EH (cell line): ENCODE data around the gene HEG1.
A peak's percentile ranks its signal among the peaks of the same experiment; 100 is the strongest.

ENCODE experiments used
- DNase-seq: peaks from one replicate; pipeline ENCODE4 v3.0.0-alpha.2; 2015; ENCODE audit warnings: low read depth

The HEG1 gene

DNA sequence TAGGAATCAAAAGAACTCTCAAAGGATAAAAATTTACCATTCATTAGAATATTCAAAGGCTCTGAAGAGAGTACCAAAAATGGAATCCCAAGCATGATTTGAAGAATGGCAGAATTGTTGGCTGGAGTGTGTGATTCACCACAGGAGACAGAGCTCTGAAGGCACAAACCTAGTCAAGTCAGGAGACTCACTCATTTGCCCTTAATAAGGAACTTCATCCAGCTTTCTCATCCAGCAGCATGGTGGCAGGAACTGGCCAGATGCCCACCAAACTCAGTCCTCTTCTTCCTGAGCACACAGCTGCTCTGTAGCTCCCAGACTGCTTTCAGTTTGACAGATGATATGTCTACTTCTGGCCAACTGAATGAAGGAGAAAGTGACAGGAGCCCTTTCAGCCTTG lies 16.5 kb upstream of the HEG1 start:
- DNase-seq = peak; percentile 94

DNA sequence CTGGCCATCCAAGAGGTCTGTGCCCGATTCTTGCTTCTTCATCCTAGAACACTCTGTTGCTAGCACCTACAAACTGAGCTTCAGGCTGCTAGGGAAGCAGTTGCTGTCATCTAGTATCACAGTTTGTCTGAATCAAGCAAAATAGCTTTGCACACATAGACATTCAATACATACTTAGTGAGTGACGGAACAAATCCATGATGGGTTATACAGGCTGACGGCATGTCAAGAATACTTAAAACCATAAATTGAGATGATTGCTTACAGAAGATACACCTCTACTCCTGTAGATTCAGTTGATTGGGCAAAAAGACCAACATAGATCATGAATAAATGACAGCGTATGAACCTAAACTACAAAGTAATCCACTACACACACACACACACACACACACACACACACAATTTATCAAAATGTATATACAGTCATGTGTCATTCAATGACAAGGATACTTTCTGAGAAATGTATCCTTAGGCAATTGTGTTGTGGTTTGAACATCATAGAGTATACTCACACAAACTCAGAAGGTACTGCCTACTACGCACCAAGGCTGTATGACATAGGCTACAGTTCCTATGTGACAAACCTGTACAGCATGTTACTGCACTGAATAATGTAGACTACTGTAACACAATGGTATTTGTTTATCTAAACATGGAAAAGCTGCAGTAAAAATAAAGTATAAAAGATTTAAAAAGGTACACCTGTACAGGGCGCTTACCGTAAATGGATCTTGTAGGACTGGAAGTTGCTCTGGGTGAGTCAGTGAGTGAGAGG lies 14.4 kb upstream of the HEG1 start:
- no peak for DNase-seq

DNA sequence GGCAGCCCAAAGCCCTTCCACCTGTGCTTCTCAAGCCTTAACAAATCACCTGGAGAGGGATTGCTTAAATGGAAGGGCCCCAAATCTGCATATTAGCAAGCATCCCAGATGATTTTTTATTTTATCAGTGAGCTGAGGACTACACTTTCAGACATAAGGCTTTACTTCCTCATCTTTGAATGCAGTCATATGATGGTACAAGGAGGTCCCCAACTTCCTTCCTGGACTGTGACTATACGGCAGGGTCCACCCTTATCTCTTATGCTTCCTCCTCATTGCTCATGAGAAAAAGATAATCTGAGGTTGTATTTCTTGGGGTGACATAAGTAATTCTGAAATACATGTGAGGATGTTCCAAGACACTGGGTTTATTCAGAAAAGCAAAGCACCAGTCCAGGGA lies 13.7 kb upstream of the HEG1 start:
- no peak for DNase-seq

DNA sequence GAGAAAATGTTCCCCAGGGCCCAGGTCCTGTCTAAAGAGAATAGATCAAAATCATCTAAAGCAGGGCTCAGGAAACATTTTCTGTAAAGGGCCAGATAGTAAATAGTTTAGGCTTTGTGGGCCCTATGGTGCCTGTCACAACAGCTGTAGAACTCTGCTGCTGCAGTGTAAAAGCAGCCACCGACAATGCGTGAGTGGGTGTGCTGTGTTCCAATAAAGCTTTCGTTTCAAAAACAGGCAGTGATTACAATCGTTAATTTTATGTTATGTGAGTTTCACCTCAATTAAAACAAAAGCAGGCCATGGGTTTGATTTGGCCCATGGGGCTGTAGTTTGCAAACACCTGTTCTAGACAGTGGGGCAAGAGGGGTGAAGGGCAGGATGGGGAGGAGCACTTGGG lies 12.5 kb upstream of the HEG1 start:
- DNase-seq = no peak

DNA sequence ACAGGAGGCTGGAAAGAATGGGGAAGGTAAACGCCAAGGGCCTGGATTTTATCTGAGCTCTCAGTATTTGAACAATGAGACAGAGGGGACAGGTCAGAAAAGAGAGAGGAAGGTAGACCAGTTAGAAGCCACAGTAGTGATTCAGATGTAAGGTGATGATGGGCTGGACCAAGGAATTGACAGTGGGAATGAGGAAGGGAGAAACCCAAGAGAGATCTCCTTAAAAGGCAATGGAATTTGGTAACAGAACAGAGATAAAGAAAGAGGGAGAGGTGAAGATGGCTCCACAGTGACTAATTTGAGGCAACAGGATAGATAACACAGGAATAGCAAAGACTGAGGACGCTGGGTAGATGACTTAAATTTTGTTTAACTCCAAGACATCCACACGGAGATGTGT lies 11.4 kb upstream of the HEG1 start:
- peak; percentile 87 for DNase-seq

DNA sequence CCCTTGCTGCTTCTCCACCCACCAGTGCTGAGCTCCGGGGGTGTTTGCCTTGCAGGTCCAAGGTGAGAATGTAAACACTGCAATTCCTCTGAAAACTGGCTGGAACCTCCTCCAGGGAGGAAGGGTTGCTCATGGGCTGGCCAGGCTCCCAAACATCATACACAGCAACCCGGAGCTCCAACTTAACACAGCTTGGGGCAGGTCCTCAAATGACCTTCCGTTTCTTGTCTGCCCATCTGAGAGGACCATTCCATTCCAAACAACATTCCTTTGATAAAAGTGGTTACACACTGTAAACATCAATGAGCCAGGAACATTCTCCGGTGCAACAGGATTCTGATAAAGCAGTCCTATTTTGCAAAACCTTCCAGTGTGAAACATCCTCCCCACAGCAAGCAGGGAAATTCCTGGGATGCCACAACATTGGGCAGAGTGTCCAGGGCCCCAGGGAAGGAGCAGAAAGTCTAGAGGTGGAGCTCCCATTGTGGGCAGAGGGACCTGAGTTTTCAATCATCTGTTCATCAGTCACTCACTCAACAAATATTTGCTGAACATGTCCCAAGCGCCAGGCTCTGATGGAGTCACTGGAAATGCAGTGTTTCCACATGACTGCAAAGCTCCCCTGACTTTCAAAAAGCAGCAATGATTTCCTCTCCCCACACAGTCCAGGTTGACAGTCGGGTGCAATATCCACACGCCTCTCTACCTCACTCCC lies 7.3 kb upstream of the HEG1 start:
- DNase-seq = peak; percentile 99

DNA sequence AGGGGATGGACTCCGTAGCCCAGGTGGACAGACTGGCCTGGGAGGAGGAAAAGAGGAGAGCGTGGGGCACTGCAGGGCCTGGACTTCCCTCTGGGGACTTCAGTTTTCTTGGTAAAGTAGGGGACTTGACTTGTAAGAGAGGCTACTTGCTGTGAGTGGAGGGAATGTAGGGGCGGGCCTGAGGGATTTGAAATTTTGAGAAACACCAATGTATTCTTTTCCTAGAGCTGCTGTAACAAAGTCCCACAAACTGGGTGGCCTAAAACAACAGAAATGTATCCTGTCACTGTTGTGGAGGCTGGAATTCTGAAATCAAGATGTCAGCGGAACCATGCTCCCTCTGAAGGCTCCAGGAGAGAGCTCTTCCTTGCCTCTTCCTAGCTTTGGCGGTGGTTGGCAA lies 5.8 kb upstream of the HEG1 start:
- DNase-seq = no peak

DNA sequence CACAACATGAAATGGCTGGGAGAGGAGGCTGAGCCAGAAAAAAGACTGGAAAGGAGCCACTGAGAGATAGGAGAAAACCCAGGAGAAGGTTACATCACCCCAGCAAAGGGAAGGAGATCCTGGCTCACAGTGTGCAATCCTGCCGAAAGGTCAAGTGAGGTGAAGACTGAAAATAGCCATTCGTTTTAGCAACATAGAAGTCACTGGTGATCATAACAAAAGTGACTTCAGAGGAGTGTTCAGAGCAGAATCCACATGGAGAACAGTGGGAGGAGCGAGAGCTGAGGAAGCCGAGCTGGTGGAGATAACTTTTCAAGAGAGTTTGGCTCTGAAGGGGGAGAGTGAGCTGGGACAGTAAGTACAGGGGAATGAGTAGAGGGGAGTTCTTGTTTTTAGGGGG lies 5.4 kb upstream of the HEG1 start:
- DNase-seq = peak; percentile 92

DNA sequence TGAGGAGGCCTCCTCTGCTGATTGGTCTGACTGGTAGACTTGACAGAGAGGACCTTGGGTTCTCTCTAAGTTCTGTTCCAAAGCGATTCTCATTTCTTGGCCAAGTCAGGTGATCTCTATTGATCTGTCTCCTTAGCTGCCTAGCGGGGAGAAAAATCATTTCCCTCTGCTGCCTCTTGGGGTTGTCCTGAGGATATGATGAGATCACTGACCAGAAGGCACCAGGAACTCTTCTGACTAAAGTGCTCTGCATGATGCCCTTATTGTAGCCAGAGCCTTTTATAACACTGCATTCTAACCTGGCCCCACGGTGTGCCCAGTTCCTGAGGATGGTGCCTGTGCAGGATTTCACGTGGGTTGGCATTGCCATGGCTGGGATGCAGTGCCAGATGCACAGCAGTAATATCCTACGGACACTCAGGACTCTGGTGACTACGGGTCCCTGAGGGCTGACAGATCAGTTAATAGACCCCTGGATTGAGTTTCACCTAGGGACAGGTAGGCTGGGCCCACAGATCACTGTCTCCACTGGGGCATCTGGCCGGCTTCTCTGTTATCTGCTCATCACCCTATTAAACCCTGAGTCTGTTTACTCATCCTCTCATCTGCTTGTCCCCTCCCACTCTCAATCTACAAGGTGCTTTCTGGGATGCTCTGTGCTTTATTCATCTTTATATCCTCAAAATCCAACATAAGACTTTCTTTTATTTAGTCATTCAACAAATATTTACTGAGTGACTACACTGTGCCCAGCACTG lies 3.9 kb upstream of the HEG1 start:
- DNase-seq = peak; percentile 52

DNA sequence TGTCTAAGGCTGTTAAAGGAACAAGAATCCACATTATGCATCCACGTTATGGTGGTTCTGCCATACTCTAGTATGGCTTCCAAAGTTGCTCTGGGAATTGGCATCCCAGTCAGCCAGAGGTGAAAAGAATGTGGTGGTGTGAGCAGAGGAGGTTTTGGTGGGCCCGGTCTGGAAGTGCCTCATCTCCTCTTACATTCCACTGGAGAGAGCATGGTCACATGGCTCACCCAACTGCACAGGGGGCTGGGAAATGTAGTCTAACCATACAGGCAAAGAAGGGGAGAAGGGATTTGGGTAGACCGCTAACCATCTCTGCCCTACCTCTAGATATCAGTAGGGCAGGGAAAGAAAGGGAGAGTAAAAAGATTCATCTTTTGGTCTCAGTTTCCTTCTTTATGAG lies 3.2 kb upstream of the HEG1 start:
- DNase-seq = peak; percentile 34

DNA sequence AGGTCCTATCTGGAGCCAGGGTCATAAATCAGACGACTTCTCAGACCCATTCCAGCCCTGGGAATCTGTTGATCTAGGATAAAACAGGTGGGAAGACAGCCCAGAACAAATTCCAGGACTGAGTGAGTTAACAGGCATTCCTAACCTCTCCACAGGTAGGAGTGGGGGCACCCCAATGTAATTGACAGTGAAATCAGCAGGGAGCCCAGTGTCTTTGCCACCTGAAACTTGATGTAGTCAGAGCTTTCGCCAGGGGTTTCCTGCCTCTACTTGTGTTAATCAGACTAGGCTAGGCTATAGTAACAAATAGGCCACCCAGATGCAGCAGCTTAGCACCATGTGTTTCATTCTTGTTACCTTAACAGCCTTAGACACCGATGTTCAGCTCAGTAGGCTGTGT lies 2.7 kb upstream of the HEG1 start:
- no peak for DNase-seq

DNA sequence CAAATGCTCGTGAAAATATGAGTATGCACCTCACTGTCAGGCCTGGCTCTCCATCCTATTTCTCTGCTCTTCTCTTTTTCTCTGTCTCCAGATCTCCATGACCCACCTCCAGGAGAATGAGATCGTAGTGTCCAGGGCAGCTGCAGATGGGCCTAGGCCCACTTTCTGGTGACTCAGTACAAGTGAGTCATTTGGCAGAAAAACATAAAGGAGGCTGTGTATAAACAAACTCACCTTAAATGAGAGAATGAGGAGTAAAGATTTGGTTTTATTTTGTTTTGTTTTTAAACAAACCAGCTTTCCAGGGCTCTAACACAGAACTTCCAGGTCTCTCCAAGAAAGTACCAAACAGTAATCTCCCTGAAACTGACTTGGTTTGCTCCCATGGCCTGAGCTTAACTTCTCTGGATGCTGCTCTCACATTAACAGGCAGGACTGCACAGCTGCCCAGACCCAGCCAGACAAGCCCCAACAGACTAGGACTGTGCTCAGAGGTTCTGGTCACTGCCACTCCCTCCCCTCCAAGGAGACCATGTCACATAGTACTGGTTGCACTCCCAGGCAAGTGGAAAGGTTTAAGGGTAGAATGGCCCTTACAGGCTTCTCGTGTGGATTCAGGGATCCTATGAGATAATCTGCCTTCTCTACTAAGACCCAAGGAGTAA lies 1.5 kb upstream of the HEG1 start:
- peak; percentile 81 for DNase-seq

DNA sequence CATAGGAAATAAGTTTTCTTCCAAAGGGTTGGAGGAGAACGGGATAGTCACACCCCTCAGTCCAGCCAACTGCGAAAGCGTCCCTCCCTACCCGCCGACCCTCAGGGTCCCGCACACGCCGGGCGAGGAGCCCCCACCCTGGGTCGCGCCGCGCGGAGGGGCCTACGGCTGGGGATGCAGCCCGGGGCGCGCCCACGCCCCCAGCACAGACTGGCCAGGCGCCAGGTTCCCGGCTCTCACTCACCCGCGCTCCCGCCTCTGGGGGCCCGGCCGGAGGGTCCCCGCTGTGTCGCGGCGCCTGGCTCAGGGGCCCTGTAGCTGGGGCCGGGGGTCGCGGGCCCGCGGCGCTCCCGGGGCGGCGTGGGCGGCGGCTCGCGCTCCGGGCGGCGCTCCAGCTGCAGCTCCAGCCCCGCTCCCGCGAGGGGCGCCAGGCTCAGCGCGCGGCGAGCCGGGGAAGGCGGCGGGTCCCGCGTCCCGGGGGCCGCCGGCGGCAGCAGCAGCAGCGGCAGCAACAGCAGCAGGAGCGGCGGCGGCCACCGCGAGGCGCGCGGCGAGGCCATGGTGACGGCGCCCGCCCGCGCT lies 375 bp downstream of the HEG1 start:
- no peak for DNase-seq

DNA sequence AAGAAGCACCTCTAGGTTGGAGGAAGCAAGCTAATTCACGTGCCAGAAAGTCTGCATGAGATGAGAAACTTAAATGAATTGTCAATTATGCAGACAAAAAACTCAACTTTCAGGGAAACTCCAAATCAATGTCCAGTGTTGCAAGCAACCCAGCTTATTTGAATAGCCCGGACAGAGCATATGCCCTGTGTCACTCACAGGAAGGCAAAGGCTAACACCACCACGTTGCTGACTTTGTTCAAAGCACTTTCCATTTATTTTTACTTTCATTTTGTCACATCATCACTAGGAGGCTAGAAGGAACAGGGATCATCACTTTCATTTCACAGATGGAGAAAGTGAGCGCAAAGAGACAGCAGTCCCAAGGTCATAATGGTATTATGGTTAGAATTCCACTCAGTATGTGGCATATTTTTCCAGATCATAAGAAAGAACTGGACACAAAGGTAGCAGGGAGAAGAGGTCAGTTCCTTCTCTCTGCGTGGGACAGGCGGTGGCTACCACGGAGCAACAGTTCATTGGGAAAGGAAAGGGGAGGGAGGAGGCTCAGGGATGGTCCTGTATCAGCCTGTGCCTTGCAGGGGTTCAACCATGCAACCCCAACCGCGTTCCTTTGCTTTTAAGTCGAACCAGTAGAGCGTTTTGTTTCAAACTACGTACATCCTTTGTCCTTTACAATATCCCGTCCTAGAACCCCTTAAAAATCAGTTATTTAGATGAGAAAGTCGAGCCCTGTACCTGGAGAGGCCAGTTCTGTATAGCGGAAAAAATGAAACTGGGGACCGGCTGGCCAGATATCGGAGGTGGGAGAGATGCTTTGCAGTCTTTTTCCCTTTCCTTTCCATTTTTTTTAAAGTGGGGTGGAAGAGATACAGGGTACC lies 1.1 kb downstream of the HEG1 start:
- DNase-seq = peak; percentile 79

DNA sequence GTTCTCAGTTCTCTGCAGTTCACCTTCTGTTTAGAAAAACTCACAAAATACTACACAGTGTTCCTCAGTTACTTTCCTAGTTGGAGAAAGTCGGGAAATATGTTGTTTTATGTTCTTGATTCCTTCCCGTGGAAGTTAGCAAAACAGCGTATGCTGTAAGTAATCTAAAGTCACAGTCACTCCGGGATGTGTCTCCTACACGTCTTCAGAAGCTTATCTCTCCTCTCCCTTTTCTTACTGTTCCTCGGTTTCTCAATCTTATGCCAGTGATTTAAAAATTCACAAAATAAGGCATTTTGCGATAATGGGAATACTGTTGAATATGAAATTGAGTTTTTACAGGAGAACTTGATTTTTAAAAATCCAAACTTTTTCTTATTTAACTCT lies 1.7 kb downstream of the HEG1 start:
- DNase-seq = no peak

DNA sequence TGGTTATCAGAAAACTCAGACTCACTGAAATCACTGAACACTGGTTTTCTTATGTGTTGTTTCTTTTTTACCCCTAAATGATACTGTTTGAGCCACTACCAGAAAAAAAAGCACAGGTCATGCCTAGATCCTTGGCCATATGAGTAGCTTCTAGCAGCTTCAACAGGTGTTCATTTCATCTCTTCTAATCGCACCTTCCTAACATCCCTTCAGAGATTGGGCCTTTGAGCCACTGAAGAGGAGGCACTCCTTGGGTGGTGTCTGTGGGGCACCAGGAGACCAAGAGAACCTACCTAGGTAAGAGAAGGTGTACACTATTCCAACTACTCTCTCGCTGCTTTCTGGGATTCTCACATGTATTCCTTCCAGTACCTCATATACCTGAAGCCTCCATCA lies 2.5 kb downstream of the HEG1 start:
- DNase-seq = no peak

DNA sequence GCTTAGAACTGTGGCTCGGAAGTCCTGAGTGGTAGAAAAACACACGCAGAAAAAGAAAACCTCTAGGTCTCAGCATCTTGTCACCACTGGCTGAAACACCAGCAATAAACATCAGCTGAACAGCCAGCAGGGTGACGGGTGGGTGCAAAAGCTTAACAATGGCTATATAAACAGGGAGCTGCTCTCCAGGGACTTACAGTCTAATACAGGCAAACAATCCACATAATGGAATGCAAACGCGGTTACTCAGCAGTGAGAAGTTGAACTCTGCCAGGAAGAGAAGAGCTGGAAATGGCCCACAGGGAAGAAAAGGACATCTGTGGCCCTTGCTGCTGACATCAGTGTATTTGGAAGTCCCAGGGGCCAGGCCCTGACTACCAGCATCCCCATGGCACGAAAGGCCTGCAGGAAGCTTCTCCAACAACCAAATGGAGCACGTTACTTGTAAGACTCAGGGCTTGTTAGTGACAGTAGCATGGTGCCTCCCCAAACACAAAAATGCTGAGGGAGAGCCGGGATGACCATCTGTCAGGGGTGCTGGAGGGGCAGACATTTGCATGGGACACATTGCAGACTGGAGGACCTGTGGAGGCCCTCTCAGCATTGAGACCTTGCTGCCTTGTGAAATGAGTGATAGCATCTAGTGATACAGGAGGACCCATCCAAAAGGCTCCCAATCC lies 3.0 kb downstream of the HEG1 start:
- DNase-seq = peak; percentile 98

DNA sequence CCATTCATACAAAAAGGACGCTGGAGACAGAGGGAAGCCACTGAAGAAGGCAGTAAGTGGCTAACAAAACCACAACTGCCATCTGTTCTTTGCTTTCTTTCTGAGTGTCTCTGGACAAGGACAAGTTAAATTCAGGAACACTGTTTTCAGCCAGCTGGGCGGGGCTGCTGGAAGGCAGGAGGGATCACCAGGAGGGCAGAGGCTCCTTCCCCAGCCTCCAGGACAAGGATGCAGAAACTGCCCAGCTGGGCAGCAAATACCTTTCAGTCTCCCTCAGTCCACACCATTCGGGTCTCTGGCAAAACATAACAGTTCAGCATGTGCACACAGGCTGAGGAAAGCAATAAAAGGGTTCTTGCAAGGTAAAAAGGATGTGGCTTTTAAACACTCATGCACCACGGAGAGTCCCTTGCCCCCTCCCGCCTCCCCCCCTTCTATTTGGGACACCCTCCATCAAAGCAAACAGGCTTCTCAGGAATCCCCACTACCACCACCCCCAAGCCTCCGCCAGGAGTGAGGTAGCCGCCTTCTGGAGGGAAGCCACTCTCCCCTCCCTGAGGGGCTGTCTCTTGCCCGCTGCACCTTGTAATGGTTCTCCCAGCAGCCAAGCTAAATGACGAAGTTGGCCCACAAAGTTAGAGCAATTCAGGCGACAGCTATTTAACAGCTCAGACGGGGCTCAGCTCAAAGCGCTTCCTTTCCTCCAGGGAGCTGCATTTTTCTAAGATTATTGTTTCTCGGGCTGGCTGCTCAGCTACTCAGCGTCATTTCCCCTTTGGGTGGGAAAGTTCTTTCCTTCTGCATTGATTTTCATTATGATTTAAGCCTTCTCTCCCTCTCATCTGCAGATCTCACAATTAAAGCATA lies 3.8 kb downstream of the HEG1 start:
- peak; percentile 94 for DNase-seq

DNA sequence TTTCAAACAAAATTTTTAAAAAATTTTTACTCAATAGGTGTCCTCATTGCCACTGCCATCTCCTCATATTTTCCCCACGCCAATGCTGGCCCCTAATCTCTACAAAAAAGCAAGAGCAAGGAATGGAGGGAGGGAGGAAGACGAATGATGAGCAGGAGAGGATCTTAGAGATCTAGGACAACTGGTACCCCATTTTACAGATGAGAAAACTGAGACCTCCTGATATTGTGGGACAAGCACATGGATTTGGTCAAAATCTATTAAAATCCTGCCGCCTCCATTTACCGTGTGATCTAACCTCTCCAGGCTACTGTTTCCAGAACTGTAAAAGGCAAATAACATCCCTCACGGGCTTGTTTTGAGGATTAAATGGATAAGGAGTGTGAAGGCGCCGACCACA lies 4.6 kb downstream of the HEG1 start:
- no peak for DNase-seq
